IPS DF 6.9 (cell line): ENCODE data around the gene COL23A1.

Source experiments
- DNase-seq: peaks from one replicate; pipeline ENCODE4 v3.0.0-alpha.2; 2013; ENCODE audit warnings: low read depth, low spot score
- H3K27ac ChIP-seq: one replicate; pipeline ENCODE4 v1.5.1; 2013; ENCODE audit warnings: low read length, control low read depth
- H3K27me3 ChIP-seq: 2 replicates; pipeline ENCODE4 v1.6.1; 2013; ENCODE audit warnings: mild to moderate bottlenecking, low read length; ENCODE audit not compliant: control insufficient read depth, insufficient read depth
- H3K36me3 ChIP-seq: 2 replicates; pipeline ENCODE4 v1.6.1; 2013; ENCODE audit warnings: low read length; ENCODE audit not compliant: control insufficient read depth, insufficient read depth
- H3K4me1 ChIP-seq: 2 replicates; pipeline ENCODE4 v1.6.1; 2013; ENCODE audit warnings: low read length; ENCODE audit not compliant: control insufficient read depth, insufficient read depth
- H3K4me3 ChIP-seq: 2 replicates; pipeline ENCODE4 v1.5.1; 2013; ENCODE audit warnings: mild to moderate bottlenecking, low read length
- H3K9me3 ChIP-seq: 2 replicates; pipeline ENCODE4 v1.6.1; 2013; ENCODE audit warnings: low read length, inconsistent platforms; ENCODE audit not compliant: control insufficient read depth, insufficient read depth
- WGBS: extraction: QIAGEN DNeasy Blood & Tissue Kit; methylation state at CpG from one replicate; pipeline ENCODE4 v1.1.7; 2013; ENCODE audit warnings: mixed read lengths, missing lambda C conversion rate; ENCODE audit not compliant: insufficient read length, insufficient coverage; 5-methylcytosine and 5-hydroxymethylcytosine counted together

COL23A1 gene

DNA sequence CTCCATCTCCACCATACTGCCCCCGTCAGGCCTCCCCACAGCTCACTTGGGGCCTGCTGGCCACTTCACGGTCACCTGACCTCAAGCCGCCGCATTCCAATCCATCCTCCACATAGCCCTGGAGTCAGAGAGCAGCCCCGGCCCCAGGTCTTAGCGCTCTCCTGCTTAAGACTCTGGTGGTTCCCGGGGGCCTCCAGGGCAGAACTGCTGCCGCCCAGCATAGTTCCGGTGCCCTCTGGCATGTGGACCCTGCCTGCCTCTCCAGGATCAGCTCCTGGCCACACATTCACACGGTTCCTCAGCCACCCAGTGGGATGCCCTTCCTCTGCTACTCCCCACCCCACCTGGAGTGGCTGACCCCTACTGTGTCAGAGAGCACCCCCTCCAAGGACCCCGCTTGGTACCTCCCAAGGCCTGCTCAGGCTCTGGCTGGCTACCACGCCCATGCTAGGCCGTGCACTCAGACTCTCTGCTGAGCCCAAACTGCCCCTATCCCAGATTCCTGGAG is 366.3 kb downstream of the COL23A1 start:
- WGBS, result no CpG with 5 or more reads among the region's 13 CpGs
- Histone ChIP-seq H3K4me3 (no peak overlapping the region), H3K27ac (no peak overlapping the region), H3K36me3 (peaks cover 15% of the 10 kb centered on the region), H3K27me3 (no peaks in the 10 kb centered on the region), H3K9me3 (no peaks in the 10 kb centered on the region), H3K4me1 (peaks cover 6% of the 10 kb centered on the region)
- no peak for DNase-seq

- no peak overlapping the region for H3K27ac ChIP-seq
- H3K36me3 ChIP-seq, result peaks cover 15% of the 10 kb centered on the region
These were observed 366.9 kb downstream of the COL23A1 start for GRCh38 chr5:178223196-178223773.

DNA sequence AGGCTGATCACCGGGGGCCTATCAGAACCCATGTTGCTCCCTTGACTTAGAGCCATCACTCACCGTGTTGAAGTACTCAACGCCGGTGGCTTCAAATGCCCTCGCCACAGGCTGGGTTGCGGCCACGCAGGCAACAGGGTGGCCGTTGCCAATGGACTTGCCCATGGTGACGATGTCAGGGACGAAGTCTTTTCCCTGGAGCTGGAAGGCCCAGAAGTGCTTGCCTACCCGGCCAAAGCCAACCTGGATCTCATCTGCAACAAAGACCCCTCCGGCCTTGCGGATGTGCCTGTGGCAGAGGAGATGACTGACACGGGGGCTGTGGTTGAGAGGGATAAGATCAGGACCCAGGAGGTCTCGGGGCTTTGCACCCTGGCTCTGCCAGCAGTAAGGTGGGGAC is 367.9 kb downstream of the COL23A1 start:
- Histone ChIP-seq H3K4me1 (peaks cover 6% of the 10 kb centered on the region), H3K36me3 (peaks cover 11% of the 10 kb centered on the region), H3K4me3 (no peak overlapping the region), H3K27me3 (no peaks in the 10 kb centered on the region), H3K27ac (no peak overlapping the region), H3K9me3 (no peaks in the 10 kb centered on the region)
- no peak for DNase-seq
- no CpG with 5 or more reads among the region's 15 CpGs for WGBS

More at GRCh38 chr5:178223196-178223773, 366.9 kb downstream of the COL23A1 start:
- no peaks in the 10 kb centered on the region for H3K27me3 ChIP-seq
- WGBS, result no CpG with 5 or more reads among the region's 5 CpGs
- H3K9me3 ChIP-seq, result no peaks in the 10 kb centered on the region
- no peak for DNase-seq
- H3K4me1 ChIP-seq, result peaks cover 6% of the 10 kb centered on the region
- H3K4me3 ChIP-seq, result no peak overlapping the region

- no peak for DNase-seq
- Histone ChIP-seq H3K36me3 (peaks cover 11% of the 10 kb centered on the region), H3K27ac (no peak overlapping the region), H3K27me3 (no peaks in the 10 kb centered on the region), H3K4me3 (no peak overlapping the region), H3K4me1 (peaks cover 6% of the 10 kb centered on the region), H3K9me3 (no peaks in the 10 kb centered on the region)
- no CpG with 5 or more reads among the region's 5 CpGs for WGBS
These were observed 368.3 kb downstream of the COL23A1 start for GRCh38 chr5:178221853-178222252.

DNA sequence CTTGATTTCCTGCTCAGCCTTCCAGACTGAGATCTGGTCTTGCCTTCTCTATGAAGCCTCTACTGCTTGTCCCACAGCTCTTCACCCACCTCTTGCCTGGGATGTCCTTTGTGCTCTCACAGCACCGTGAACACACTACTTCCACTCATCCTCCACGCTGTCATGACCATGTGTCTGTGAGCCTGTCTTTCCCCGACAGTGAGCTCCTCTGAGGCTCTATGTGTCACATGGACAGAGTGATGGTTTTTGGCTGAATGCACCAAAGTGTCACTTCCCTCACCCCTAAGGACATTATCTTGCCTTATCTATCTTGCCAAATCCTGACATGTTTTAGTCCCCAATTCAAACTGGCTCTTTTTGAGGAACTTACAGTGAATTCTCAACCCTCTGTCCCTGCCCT is 368.9 kb downstream of the COL23A1 start:
- H3K36me3 ChIP-seq, result peaks cover 11% of the 10 kb centered on the region
- H3K27ac ChIP-seq, result no peak overlapping the region
- H3K4me1 ChIP-seq, result peaks cover 6% of the 10 kb centered on the region
- no peaks in the 10 kb centered on the region for H3K27me3 ChIP-seq
- no peak overlapping the region for H3K4me3 ChIP-seq
- no peaks in the 10 kb centered on the region for H3K9me3 ChIP-seq
- DNase-seq, result no peak
- no CpG with 5 or more reads among the region's 3 CpGs for WGBS

DNA sequence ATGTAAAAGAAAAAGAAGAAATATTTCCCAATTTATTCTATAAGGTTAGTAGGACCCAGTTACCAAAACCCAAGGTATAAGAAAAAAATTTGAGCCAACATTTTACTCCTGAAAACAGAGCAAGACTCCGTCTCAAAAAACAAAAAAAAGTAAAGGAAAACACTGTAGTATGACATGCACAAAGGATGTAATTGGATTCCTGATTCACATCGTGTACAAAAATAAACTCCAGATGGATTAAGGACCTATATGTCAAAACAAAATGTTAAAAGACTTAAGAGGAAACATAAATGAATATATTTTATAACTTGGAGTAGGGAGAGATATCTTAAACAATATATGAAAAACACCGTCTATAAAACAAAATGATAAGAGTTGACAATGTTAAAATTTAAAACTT is 371.4 kb downstream of the COL23A1 start:
- H3K4me1 ChIP-seq, result peaks cover 3% of the 10 kb centered on the region; the same call in 1 of the 2 replicates

GRCh38 chr5:178218237-178218776 is 371.9 kb downstream of the COL23A1 start:
- Histone ChIP-seq H3K36me3 (peaks cover 21% of the 10 kb centered on the region), H3K4me1 (0 out of 2 replicates have a peak, but pooled peaks cover 2% of the 10 kb centered on the region)
- WGBS, result no CpG with 5 or more reads among the region's 5 CpGs

More for the DNA sequence above, 371.4 kb downstream of the COL23A1 start:
- Histone ChIP-seq H3K9me3 (no peaks in the 10 kb centered on the region), H3K36me3 (peaks cover 21% of the 10 kb centered on the region), H3K4me3 (no peak overlapping the region), H3K27ac (no peak overlapping the region), H3K27me3 (no peaks in the 10 kb centered on the region)
- DNase-seq, result no peak
- WGBS, result no CpG with 5 or more reads among the region's 3 CpGs

GRCh38 chr5:178216779-178217178 is 373.4 kb downstream of the COL23A1 start:
- no peaks in the 10 kb centered on the region for H3K9me3 ChIP-seq
- H3K36me3 ChIP-seq, result peaks cover 31% of the 10 kb centered on the region
- no peak overlapping the region for H3K4me3 ChIP-seq
- WGBS, result no CpG with 5 or more reads among the region's 3 CpGs
- H3K27me3 ChIP-seq, result no peaks in the 10 kb centered on the region
- 0 out of 2 replicates have a peak, but pooled peaks cover 2% of the 10 kb centered on the region for H3K4me1 ChIP-seq
- H3K27ac ChIP-seq, result no peak overlapping the region
- no peak for DNase-seq

More at GRCh38 chr5:178218237-178218776, 371.9 kb downstream of the COL23A1 start:
- no peak overlapping the region for H3K27ac ChIP-seq
- no peak for DNase-seq
- no peaks in the 10 kb centered on the region for H3K9me3 ChIP-seq
- H3K4me3 ChIP-seq, result no peak overlapping the region
- no peaks in the 10 kb centered on the region for H3K27me3 ChIP-seq

GRCh38 chr5:178216088-178216534 is 374.1 kb downstream of the COL23A1 start:
- no peak for DNase-seq
- Histone ChIP-seq H3K4me3 (no peak overlapping the region), H3K27me3 (no peaks in the 10 kb centered on the region), H3K36me3 (peaks cover 34% of the 10 kb centered on the region), H3K9me3 (no peaks in the 10 kb centered on the region), H3K27ac (no peak overlapping the region), H3K4me1 (0 out of 2 replicates have a peak, but pooled peaks cover 2% of the 10 kb centered on the region)
- WGBS, result no CpG with 5 or more reads among the region's 5 CpGs

GRCh38 chr5:178215280-178216002 is 374.8 kb downstream of the COL23A1 start:
- Histone ChIP-seq H3K27ac (no peak overlapping the region), H3K36me3 (peaks cover 38% of the 10 kb centered on the region), H3K4me3 (no peak overlapping the region), H3K4me1 (0 out of 2 replicates have a peak, but pooled peaks cover 2% of the 10 kb centered on the region), H3K9me3 (no peaks in the 10 kb centered on the region), H3K27me3 (no peaks in the 10 kb centered on the region)
- WGBS, result no CpG with 5 or more reads among the region's 13 CpGs
- no peak for DNase-seq
